AG09309 (cell line): ENCODE data around the gene RBBP9.
"Not testable (repeated sequence)": the region's sequence is repeated elsewhere in the genome, so short reads cannot be mapped to it uniquely, and the experiment has no call there.

Source experiments
- DNase-seq: peaks from one replicate; pipeline ENCODE4 v3.0.0-alpha.2; 2010; ENCODE audit warnings: low read depth
- H3K4me3 ChIP-seq: 2 replicates; pipeline ENCODE4 v1.5.1; 2011; ENCODE audit warnings: mild to moderate bottlenecking, low read depth, low read length, moderate library complexity; ENCODE audit not compliant: control insufficient read depth
- TF ChIP-seq, protein P1 (sequence below): IDR thresholded peaks from 2 replicates; pipeline ENCODE4 v1.5.1; 2011; ENCODE audit warnings: mild to moderate bottlenecking, low read depth, low read length, inconsistent platforms; ENCODE audit not compliant: insufficient read depth, control insufficient read depth; ENCODE audit errors: missing control alignments

Gene RBBP9

DNA sequence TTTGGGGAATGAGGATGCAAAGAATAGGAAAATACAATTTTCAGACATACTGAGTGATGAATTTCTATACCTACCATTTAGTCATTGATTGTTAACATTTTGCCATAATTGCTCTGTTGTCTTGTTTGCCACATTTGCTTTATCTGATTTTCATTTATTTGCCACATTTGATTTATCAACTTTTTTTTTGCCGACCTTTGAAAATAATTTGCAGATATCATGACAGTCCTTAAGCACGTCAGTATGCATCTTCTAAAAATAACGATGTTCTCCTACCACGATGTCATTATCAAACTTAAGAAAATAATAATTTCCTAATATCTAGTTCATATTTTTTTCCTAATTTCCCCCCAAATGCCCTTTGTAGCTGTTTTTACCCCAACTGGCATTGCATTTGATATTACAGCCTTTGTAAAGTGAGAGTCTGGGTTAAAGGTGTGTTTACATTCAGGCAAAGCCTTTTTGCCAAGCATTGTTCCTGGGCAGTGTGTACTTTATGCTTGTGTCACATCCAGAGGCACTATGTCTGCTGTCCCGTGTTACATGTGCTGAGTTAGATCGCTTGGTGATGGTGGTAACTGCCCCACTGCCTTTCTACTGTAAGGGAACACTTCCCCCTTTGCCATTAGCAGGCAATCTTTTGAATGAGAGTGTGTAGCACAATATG lies 37.1 kb upstream of the RBBP9 start:
- DNase-seq = no peak
- no peak overlapping the region for H3K4me3 ChIP-seq
- TF ChIP-seq, protein P1, sequence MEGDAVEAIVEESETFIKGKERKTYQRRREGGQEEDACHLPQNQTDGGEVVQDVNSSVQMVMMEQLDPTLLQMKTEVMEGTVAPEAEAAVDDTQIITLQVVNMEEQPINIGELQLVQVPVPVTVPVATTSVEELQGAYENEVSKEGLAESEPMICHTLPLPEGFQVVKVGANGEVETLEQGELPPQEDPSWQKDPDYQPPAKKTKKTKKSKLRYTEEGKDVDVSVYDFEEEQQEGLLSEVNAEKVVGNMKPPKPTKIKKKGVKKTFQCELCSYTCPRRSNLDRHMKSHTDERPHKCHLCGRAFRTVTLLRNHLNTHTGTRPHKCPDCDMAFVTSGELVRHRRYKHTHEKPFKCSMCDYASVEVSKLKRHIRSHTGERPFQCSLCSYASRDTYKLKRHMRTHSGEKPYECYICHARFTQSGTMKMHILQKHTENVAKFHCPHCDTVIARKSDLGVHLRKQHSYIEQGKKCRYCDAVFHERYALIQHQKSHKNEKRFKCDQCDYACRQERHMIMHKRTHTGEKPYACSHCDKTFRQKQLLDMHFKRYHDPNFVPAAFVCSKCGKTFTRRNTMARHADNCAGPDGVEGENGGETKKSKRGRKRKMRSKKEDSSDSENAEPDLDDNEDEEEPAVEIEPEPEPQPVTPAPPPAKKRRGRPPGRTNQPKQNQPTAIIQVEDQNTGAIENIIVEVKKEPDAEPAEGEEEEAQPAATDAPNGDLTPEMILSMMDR = no peak

DNA sequence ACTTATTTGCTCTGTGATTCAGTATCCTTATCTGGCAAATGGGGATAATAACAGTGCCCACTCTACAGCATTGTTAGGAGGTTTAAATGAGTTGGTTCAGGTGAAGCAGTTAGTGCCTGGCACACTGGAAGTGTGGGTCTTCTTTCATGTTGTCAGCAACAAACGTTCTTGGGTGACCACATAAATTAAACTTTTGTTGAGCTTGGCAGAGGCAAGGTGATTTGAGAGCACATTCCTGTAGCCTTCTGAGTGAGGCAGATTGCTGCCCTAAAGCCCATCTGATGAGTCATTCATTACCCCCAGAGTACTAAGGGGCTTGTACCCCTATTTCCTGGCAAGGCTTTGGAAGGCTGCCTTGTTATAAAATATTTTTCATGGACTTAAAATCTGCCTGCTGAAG lies 36.5 kb upstream of the RBBP9 start:
- TF ChIP-seq, protein P1 = no peak
- no peak for DNase-seq
- H3K4me3 ChIP-seq = no peak overlapping the region

DNA sequence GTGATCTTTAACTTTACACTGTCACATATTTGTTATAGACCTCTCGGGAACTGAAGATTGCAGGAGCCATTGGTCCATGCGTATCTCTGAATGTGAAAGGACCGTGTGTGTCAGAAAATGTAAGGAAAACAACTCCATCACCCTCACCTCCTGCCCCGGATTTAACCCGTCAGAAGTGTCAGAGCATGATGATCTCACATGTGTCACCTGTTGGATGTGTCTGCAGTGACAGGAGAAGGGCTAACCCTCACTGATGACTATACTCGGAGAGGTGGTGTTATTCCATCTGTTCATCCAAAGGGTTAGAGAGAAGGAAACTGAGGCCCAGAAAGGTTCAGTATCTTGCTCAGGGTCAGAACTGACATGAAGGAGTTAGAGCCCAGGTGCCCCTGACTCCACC lies 35.6 kb upstream of the RBBP9 start:
- TF ChIP-seq, protein P1 = no peak
- no peak for DNase-seq
- no peak overlapping the region for H3K4me3 ChIP-seq

DNA sequence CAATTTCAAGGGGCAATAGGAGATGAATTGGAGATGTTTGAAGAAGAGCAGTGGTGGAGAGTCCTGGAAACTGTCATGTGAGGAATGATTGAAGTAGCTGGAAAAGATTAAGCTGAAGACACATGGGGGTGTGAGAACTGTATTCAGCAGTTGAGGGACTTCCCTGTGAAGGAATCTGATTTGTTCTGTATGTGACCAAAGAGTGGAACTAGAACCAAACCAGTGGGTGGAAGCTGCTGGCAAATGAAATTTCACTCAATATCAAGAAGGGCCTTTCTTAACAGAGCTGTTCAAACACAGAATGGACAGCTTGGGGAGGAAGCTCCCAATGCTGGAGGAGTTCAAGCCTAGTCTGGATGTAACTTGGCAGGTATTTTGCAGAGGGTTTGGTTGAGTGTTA lies 32.0 kb upstream of the RBBP9 start:
- TF ChIP-seq, protein P1 = no peak
- DNase-seq = no peak
- no peak overlapping the region for H3K4me3 ChIP-seq

DNA sequence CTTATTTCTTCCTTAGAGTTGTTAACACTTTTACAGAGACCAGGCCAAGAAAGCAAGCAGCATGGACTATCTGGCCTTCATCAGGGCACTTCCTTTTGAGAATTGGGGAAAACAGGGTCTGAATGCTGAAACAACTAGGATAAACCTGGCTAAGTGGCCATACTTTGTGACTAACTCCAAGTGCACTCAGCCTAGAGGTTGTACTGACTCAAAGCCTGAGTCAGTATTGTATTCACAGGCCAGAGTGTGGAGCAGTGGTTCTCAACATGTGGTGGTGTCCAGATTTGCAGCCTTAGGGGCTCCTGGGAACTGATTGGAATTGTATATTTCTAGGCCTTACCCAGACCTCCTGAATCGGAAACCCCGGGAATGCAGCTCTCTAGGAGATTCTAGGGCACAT lies 30.8 kb upstream of the RBBP9 start:
- DNase-seq = no peak
- TF ChIP-seq, protein P1 = no peak
- no peak overlapping the region for H3K4me3 ChIP-seq

DNA sequence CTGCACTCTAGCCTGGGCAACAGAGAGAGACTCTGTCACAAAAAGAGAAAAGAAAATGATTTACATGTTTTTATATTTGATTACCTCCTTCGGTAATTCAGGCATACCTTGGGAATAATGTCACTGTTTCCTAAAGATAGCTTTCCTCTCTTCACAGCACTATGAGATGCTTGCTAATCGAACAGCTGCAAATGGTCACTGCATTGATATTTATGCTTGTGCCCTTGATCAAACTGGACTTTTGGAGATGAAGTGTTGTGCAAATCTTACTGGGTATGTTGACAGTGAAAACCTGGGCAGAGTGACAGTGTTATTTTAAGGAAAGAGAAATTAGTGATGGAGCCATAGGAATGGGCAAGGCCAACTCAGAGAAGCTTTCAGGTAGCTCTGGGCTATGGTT lies 30.3 kb upstream of the RBBP9 start:
- DNase-seq = no peak
- no peak overlapping the region for H3K4me3 ChIP-seq
- TF ChIP-seq, protein P1 = no peak

DNA sequence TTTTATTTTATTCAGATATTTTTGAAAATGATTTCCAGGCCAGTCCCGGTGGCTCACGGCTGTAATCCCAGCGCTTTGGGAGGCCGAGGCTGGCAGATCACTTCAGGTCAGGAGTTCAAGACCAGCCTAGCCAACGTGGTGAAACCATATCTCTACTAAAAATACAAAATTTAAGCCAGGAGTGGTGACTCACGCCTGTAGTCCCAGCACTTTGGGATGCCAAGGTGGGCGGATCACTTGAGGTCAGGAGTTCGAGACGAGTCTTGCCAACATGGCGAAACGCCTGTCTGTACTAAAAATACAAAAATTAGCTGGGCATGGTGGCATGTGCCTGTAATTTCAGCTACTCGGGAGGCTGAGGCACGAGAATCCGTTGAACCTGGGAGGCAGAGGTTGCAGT lies 29.7 kb upstream of the RBBP9 start:
- H3K4me3 ChIP-seq, DNase-seq: not testable (repeated sequence)
